ENCODE data around the gene HLF. TPM values are rescaled to one million over a fixed set of nuclear protein-coding genes. Genes with fewer than 3 reads are reported as not detected.

The HLF gene
- total RNA-seq, 1 donor from 2014 or later, result 10.3 TPM

GRCh38 chr17:55363033-55363432 is 98.3 kb downstream of the HLF start:
- no peak for DNase-seq

DNA sequence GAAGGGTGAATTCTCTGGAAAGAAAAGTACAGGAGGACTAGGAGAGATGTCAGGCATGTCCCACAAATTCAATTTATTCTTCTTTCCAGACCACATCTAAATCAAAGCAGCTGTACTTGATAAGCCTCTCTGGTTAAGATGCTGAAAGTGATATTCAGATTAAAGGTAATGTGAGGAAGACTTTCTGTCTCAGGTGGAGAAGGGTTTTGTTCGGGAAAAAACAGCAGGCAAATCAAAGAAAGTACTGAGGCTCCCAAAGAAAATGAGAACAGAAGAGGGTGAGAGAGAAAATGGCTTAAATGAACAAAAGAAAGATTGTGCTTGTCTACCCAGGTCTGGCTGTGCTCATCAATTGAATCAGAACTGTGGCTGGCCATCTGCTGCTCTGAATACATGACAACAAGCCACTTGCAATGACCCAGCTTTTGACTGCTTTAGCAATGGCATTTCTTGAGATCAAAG is 101.3 kb downstream of the HLF start:
- no peak for DNase-seq

DNA sequence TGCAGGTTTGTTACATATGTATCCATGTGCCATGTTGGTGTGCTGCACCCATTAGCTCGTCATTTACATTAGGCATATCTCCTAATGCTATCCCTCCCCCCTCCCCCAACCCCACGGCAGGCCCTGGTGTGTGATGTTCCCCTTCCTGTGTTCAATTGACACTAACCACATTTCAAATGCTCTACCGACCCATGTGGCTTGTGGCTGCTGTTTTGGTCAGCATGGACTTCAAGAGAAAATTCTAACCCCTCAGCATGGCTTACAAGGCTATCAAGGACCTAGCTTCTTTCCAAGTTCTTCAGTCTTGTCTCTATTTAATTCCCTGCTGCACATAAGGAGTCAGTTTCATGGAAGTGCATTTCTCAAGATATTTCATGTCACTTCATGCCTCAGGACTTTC is 103.9 kb downstream of the HLF start:
- no peak for DNase-seq

Other genes starting within 250 kb of the HLF start
- gene MMD, start 156.9 kb downstream of the HLF start, total RNA-seq, result 16.2 TPM
- gene SMIM36, start 246.5 kb downstream of the HLF start, total RNA-seq, result not detected